Measurements from ENCODE around the gene GABPB2.
"Not testable (repeated sequence)": the region's sequence is repeated elsewhere in the genome, so short reads cannot be mapped to it uniquely, and the experiment has no call there.

GRCh38 chr1:151097426-151097825 lies 26.9 kb downstream of the GABPB2 start:
- TF ChIP-seq CTCF, POLR2A (IDR thresholded peaks at IDR 0.05): not testable (repeated sequence)
